ENCODE measurements around the gene ARL13B. TPM values are rescaled to one million over a fixed set of nuclear protein-coding genes. Genes with fewer than 3 reads are reported as not detected.

ARL13B gene
- polyA plus RNA-seq, 1 experiment, result 6.3 TPM

DNA sequence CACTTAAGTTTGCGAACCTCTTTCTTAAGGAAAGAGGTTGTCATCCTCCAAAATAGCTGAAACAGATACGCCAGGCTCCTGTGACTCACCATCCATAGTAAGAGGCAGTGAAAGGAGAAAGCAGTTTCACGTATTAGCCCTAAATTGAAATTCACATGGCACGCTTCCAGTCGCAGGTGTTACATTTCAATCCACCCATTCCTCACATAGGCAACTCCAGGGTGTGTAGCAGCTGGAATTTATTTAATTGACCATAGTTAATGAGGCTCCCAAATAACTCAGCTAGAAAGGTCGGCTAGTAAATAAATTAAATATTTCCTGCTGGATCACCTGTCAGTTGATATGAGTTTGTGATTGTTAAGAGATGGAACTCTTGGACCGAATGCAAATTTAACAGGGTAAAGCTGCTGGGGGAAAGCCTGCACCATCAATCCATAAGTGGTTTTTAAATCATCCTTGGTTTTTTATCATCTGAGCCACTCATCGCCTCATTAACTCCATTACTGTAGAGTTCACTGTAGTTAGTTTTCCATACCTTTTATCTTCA is 102.5 kb downstream of the ARL13B start:
- Histone ChIP-seq H3K9me3 (ENCODE audit: control insufficient read depth, insufficient read depth, low read length) (no peaks in the 10 kb centered on the region), H3K4me3 (ENCODE audit: low read depth, low read length) (no peak overlapping the region), H3K27ac (ENCODE audit: low read depth, low read length) (no peak overlapping the region), H3K27me3 (ENCODE audit: control insufficient read depth, insufficient read depth, low read length) (no peaks in the 10 kb centered on the region)
- DNase-seq (ENCODE audit: low read depth, low spot score), result no peak
- TF ChIP-seq, protein P1, sequence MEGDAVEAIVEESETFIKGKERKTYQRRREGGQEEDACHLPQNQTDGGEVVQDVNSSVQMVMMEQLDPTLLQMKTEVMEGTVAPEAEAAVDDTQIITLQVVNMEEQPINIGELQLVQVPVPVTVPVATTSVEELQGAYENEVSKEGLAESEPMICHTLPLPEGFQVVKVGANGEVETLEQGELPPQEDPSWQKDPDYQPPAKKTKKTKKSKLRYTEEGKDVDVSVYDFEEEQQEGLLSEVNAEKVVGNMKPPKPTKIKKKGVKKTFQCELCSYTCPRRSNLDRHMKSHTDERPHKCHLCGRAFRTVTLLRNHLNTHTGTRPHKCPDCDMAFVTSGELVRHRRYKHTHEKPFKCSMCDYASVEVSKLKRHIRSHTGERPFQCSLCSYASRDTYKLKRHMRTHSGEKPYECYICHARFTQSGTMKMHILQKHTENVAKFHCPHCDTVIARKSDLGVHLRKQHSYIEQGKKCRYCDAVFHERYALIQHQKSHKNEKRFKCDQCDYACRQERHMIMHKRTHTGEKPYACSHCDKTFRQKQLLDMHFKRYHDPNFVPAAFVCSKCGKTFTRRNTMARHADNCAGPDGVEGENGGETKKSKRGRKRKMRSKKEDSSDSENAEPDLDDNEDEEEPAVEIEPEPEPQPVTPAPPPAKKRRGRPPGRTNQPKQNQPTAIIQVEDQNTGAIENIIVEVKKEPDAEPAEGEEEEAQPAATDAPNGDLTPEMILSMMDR (IDR thresholded peaks at IDR 0.05; ENCODE audit: low read depth, low read length), result no peak
- ChIA-PET CTCF (interaction anchor here (1.6 kb wide), 1 partner anchor 13 kb away, joined by 11 read pairs; no protein-coding TSS in a partner anchor), POLR2A (no interaction called here)

DNA sequence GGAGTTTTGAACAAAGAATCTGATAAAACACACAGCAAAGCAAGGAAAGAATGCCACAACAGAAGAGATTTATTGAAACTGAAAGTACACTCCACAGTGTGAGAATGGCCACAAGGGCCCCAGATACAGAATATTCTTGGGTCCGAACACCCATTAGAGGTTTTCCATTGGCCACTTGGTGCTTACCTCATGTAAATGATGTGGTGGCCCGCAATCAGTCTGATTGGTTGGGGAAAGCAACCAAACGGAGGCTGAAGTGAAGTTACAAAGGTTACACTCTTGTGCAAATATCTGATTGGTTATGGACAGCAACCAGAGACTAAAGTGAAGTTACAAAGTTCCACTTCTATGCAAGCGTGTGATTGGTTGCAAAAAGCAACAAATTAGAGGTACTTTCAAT is 103.3 kb downstream of the ARL13B start:
- H3K27ac ChIP-seq (ENCODE audit: low read depth, low read length), result no peak overlapping the region
- no peaks in the 10 kb centered on the region for H3K9me3 ChIP-seq (ENCODE audit: control insufficient read depth, insufficient read depth, low read length)
- DNase-seq (ENCODE audit: low read depth, low spot score), result no peak
- TF ChIP-seq, protein P1 (IDR thresholded peaks at IDR 0.05; ENCODE audit: low read depth, low read length), result no peak
- ChIA-PET CTCF (no interaction called here), POLR2A (no interaction called here)
- H3K4me3 ChIP-seq (ENCODE audit: low read depth, low read length), result no peak overlapping the region
- H3K27me3 ChIP-seq (ENCODE audit: control insufficient read depth, insufficient read depth, low read length), result no peaks in the 10 kb centered on the region

DNA sequence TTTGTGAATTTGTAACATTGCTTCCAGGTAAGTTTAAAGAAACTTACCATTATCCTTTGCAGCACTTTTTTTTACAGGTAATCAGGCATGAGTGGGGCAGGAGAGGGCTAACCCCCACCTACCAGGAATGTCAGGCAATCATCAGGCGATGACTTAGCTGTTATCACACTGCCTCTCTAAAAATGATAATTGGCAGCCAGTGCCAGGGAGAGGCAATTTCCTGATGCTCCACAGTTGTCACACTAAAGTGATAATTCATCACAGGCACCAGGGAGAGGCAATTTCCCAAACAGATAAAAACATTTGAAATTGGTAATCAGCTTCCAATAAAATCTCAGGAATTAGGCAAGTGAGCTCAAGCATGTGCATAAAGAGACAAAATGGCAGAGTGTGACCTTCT is 109.2 kb downstream of the ARL13B start:
- no peak for DNase-seq (ENCODE audit: low read depth, low spot score)
- POLR2A ChIA-PET, result no interaction called here
- TF ChIP-seq, protein P1 (IDR thresholded peaks at IDR 0.05; ENCODE audit: low read depth, low read length), result no peak
- CTCF ChIA-PET, result no interaction called here
- H3K27me3 ChIP-seq (ENCODE audit: control insufficient read depth, insufficient read depth, low read length), result no peaks in the 10 kb centered on the region
- H3K9me3 ChIP-seq (ENCODE audit: control insufficient read depth, insufficient read depth, low read length), result no peaks in the 10 kb centered on the region
- no peak overlapping the region for H3K27ac ChIP-seq (ENCODE audit: low read depth, low read length)
- no peak overlapping the region for H3K4me3 ChIP-seq (ENCODE audit: low read depth, low read length)

- CTCF ChIA-PET, result no interaction called here
- TF ChIP-seq, protein P1 (IDR thresholded peaks at IDR 0.05; ENCODE audit: low read depth, low read length), result no peak
These were observed 112.1 kb downstream of the ARL13B start for GRCh38 chr3:94092086-94092485.

DNA sequence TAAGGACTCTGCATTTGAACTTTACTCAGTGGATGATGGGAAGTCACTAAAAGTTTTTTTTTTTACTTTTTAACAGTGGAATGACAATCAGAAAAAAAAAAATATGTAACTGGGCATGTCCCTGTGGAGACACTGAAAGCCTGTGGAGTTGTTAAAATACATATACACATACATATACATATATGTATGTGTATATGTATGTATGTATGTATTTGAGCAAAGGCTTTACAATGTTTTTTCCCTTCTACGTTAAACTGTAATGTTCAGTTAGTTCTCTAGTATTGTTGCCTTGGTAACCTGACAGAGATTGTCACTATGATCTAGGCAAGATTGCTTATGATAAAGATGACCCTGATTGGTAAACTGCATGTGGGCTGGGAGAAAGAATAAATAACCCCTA is 113.2 kb downstream of the ARL13B start:
- DNase-seq (ENCODE audit: low read depth, low spot score), result no peak
- Histone ChIP-seq H3K27me3 (ENCODE audit: control insufficient read depth, insufficient read depth, low read length) (no peaks in the 10 kb centered on the region), H3K4me3 (ENCODE audit: low read depth, low read length) (no peak overlapping the region), H3K9me3 (ENCODE audit: control insufficient read depth, insufficient read depth, low read length) (no peaks in the 10 kb centered on the region), H3K27ac (ENCODE audit: low read depth, low read length) (no peak overlapping the region)
- TF ChIP-seq, protein P1 (IDR thresholded peaks at IDR 0.05; ENCODE audit: low read depth, low read length), result no peak
- ChIA-PET POLR2A (no interaction called here), CTCF (no interaction called here)

More at GRCh38 chr3:94092086-94092485, 112.1 kb downstream of the ARL13B start:
- POLR2A ChIA-PET, result no interaction called here
- no peak for DNase-seq (ENCODE audit: low read depth, low spot score)
- H3K27ac ChIP-seq (ENCODE audit: low read depth, low read length), result no peak overlapping the region
- no peak overlapping the region for H3K4me3 ChIP-seq (ENCODE audit: low read depth, low read length)
- H3K27me3 ChIP-seq (ENCODE audit: control insufficient read depth, insufficient read depth, low read length), result no peaks in the 10 kb centered on the region
- H3K9me3 ChIP-seq (ENCODE audit: control insufficient read depth, insufficient read depth, low read length), result no peaks in the 10 kb centered on the region

Data from AG04450 (cell line).